GM12878 (cell line): ENCODE results near the gene ATP6V1F. TPM values are rescaled to one million over a fixed set of nuclear protein-coding genes. Genes with fewer than 3 reads are reported as not detected.

Experiments
- ATAC-seq: fragments of 200-7000 bp; cut with Tn5 transposase; 3 replicates; pipeline ENCODE4 v1.9.1; 2020; ENCODE audit warnings: mild to moderate bottlenecking, moderate library complexity
- BruUV-seq: library from RNA; stranded (reverse); fragments of 400-500 nt; replicated peaks from 2 replicates; lab custom pipeline; 2021; lab: Mats Ljungman, UMichigan
- CTCF ChIA-PET: fragments of 300-600 bp; sonication (Branson Sonifier 250); formaldehyde crosslinking; extraction: SDS; loops from one replicate; lab custom pipeline; 2021; ENCODE audit warnings: inconsistent platforms; lab: Yijun Ruan, JAX
- POLR2A ChIA-PET: fragments of 350-600 bp; formaldehyde crosslinking; extraction: SDS; loops from one replicate; lab custom pipeline; 2021; ENCODE audit warnings: inconsistent platforms; lab: Charles Lee
- RAD21 ChIA-PET: fragments of 300-600 bp; sonication (Branson Sonifier 250); formaldehyde crosslinking; loops from one replicate; lab custom pipeline; 2023; ENCODE audit warnings: antibody characterized with exemption; ENCODE audit not compliant: unreplicated experiment; lab: Charles Lee
- SMC1A ChIA-PET: fragments of 300-600 bp; sonication (Branson Sonifier 250); formaldehyde crosslinking; loops from one replicate; lab custom pipeline; 2023; ENCODE audit not compliant: unreplicated experiment, uncharacterized antibody; lab: Charles Lee
- DNase-seq: peaks from one replicate; pipeline ENCODE4 v3.0.0-alpha.2; 2011; ENCODE audit warnings: low read depth, low spot score
- FAIRE-seq: peaks from 3 replicates; lab custom pipeline; 2011; peaks lifted over from hg19 to GRCh38; lab: Jason Lieb, UNC
- H2AFZ ChIP-seq: 2 replicates; pipeline ENCODE4 v1.6.0; 2011; ENCODE audit warnings: low read depth, low read length, control low read depth; ENCODE audit not compliant: control insufficient read depth
- H3K27ac ChIP-seq: 2 replicates; pipeline ENCODE4 v1.5.1; 2011; ENCODE audit warnings: control low read depth; ENCODE audit not compliant: control insufficient read depth, insufficient read depth
- H3K27me3 ChIP-seq, 2 experiments: replicated peaks in 1 of 2; 2 replicates each; pipeline versions ENCODE4 v1.6.0 to v1.6.1; 2011; ENCODE audit warnings: low read length in 1 of 2; ENCODE audit not compliant: control insufficient read depth in 2 of 2, insufficient read depth in 2 of 2
- H3K36me3 ChIP-seq, 2 experiments: 2 replicates each; pipeline ENCODE4 v1.5.1; 2011; ENCODE audit warnings: low read length in 1 of 2; ENCODE audit not compliant: control insufficient read depth in 2 of 2, insufficient read depth in 2 of 2
- H3K4me1 ChIP-seq: 2 replicates; pipeline ENCODE4 v1.6.1; 2011; ENCODE audit warnings: mild to moderate bottlenecking, low read length, moderate library complexity, mixed read lengths; ENCODE audit not compliant: control insufficient read depth, insufficient read depth
- H3K4me2 ChIP-seq: 2 replicates; pipeline ENCODE4 v1.6.0; 2011; ENCODE audit warnings: control low read depth; ENCODE audit not compliant: control insufficient read depth, insufficient read depth
- H3K4me3 ChIP-seq: fragments of 200-600 bp; sonication (generic); 2 replicates; pipeline ENCODE4 v1.5.1; 2016
- H3K79me2 ChIP-seq: 2 replicates; pipeline ENCODE4 v1.6.0; 2011; ENCODE audit warnings: low read length; ENCODE audit not compliant: control insufficient read depth, insufficient read depth
- H3K9ac ChIP-seq: 2 replicates; pipeline ENCODE4 v1.8.0; 2011; ENCODE audit warnings: low read length, control low read depth, mixed read lengths; ENCODE audit not compliant: control insufficient read depth, insufficient read depth
- H3K9me3 ChIP-seq: replicated peaks from 3 replicates; pipeline ENCODE4 v1.5.1; 2011; ENCODE audit warnings: mild to moderate bottlenecking, low read length; ENCODE audit not compliant: control insufficient read depth, insufficient read depth
- H4K20me1 ChIP-seq: 2 replicates; pipeline ENCODE4 v1.6.0; 2011; ENCODE audit not compliant: control insufficient read depth, insufficient read depth
- BCLAF1 ChIP-seq: fragments of 450-650 bp; IDR thresholded peaks from 2 replicates; pipeline ENCODE4 v1.6.1; 2017; ENCODE audit warnings: antibody characterized with exemption, mild to moderate bottlenecking, moderate library complexity
- EGR1 ChIP-seq, 2 experiments: IDR thresholded peaks; 1 replicate in 1 of 2; 2 replicates in 1 of 2; pipeline ENCODE4 v1.6.1; 2011 to 2012; ENCODE audit warnings: low read depth in 2 of 2, low read length in 2 of 2, borderline replicate concordance in 1 of 2, mild to moderate bottlenecking in 1 of 2, moderate library complexity in 1 of 2
- IRF4 ChIP-seq: IDR thresholded peaks from 2 replicates; pipeline ENCODE4 v1.6.1; 2011; ENCODE audit warnings: low read depth, low read length
- KLF5 ChIP-seq: fragments of 450-650 bp; IDR thresholded peaks from 2 replicates; pipeline ENCODE4 v1.6.1; 2014; ENCODE audit warnings: mild to moderate bottlenecking; ENCODE audit not compliant: partially characterized antibody
- NR2F1 ChIP-seq: fragments of 450-650 bp; conservative IDR thresholded peaks from 2 replicates; pipeline ENCODE4 v1.6.1; 2017; ENCODE audit warnings: mild to moderate bottlenecking
- PML ChIP-seq: IDR thresholded peaks from 2 replicates; pipeline ENCODE4 v1.6.1; 2012; ENCODE audit warnings: low read length, inconsistent platforms
- RCOR1 ChIP-seq: conservative IDR thresholded peaks from 2 replicates; pipeline ENCODE4 v1.6.1; 2012; ENCODE audit warnings: low read depth, low read length, improper control_type of control experiment
- SMC3 ChIP-seq: IDR thresholded peaks from 2 replicates; pipeline ENCODE4 v1.6.1; 2011; ENCODE audit warnings: low read length, improper control_type of control experiment, borderline replicate concordance
- ZBTB40 ChIP-seq: fragments of 450-650 bp; IDR thresholded peaks from 2 replicates; pipeline ENCODE4 v1.6.1; 2016; ENCODE audit warnings: mild to moderate bottlenecking, moderate library complexity, borderline replicate concordance
- ZNF687 ChIP-seq: fragments of 450-650 bp; IDR thresholded peaks from 2 replicates; pipeline ENCODE4 v1.6.1; 2017; ENCODE audit warnings: mild to moderate bottlenecking, moderate library complexity
- WGBS: methylation state at CpG from one replicate; pipeline ENCODE4 v1.1.6; 2016; ENCODE audit warnings: low lambda C conversion rate; ENCODE audit not compliant: insufficient replicate concordance, insufficient coverage; ENCODE audit errors: missing lambda C conversion rate; 5-methylcytosine and 5-hydroxymethylcytosine counted together
- in situ Hi-C: fragments of 300-500 bp; cut with MboI; formaldehyde crosslinking; loops from 9 replicates; pipeline ENCODE4 v1.14.3; 2018; ENCODE audit warnings: mixed read lengths
- intact Hi-C: fragments of 100-400 bp; cut with micrococcal nuclease; formaldehyde crosslinking; loops from one replicate; pipeline ENCODE4 v1.14.2; 2022; ENCODE audit not compliant: unreplicated experiment
- polyA plus RNA-seq, 11 experiments: library from polyadenylated mRNA; depleted of rRNA in 4 of 11; unstranded in 6 of 11; stranded (reverse) in 5 of 11; fragments of >200 nt; fragmentation: Nextera tagmentation in 4 of 11; fragmentation: Illumina TruSeq in 1 of 11; extraction: Ambion mirVana in 4 of 11; extraction: Trizol in 1 of 11; gene quantifications; 1 replicate in 1 of 11; 2 replicates in 10 of 11; pipeline versions ENCODE4 v1.2.1 to v1.2.3, GENCODE V29; 2011 to 2016; ENCODE audit warnings: inconsistent platforms in 2 of 11, missing spikeins in 2 of 11, low read depth in 1 of 11
- total RNA-seq, 4 experiments: library from RNA; depleted of rRNA in 3 of 4; stranded (reverse); fragments of >200 nt in 3 of 4; fragmentation: Illumina TruSeq in 1 of 4; extraction: Trizol in 1 of 4; gene quantifications; 2 replicates each; pipeline versions ENCODE4 v1.2.1 to v1.2.3, GENCODE V29; 2013 to 2021

ATP6V1F gene
- total and polyA plus RNA-seq, 10 of the 15 experiments (the other 5 are each of a cell fraction or from before 2014, with no cell fraction given), result 111 to 343 (median 203) TPM

- Histone ChIP-seq H4K20me1 (no peaks in the 10 kb centered on the region), H3K36me3 (no peaks in the 10 kb centered on the region), H3K27me3 (no peaks in the 10 kb centered on the region), H2AFZ (peak overlapping the region; percentile 99), H3K4me1 (peaks cover 12% of the 10 kb centered on the region), H3K27ac (peak overlapping the region; percentile 74), H3K4me3 (peak overlapping the region; percentile 70), H3K4me2 (peak overlapping the region; percentile 81), H3K9ac (peak overlapping the region; percentile 74), H3K79me2 (no peaks in the 10 kb centered on the region), H3K9me3 (no peaks in the 10 kb centered on the region)
- POLR2A ChIA-PET, result interaction anchor here (1.0 to 1.5 kb wide), 4 partner anchors 9 to 212 kb away, joined by 4 to 8 read pairs (median 4); partner anchors contain the start of gene ATP6V1F
- WGBS, result 6% methylated on average over 19 of the region's 19 CpGs
- FAIRE-seq (peak; percentile 93), ATAC-seq (peak; percentile 95), DNase-seq (peak; percentile 48)
- intact Hi-C loops, result loop anchor here (1.0 to 10.0 kb wide), 6 partner anchors 21 to 457 kb away; partner anchors contain the start of genes ATP6V1F, CCDC136 and HILPDA
- no TSS peak for BruUV-seq
- RAD21 ChIA-PET, result interaction anchor here (0.6 to 2.3 kb wide), 30 partner anchors 14 to 486 kb away, joined by 3 to 19 read pairs (median 4); partner anchors contain the start of genes AHCYL2, ATP6V1F, CALU and HILPDA
- CTCF ChIA-PET, result interaction anchor here (0.6 to 2.5 kb wide), 49 partner anchors 9 to 1075 kb away, joined by 3 to 72 read pairs (median 4); partner anchors contain the start of genes ATP6V1F, CALU, METTL2B and STRIP2
- SMC1A ChIA-PET, result interaction anchor here (0.7 to 2.3 kb wide), 17 partner anchors 13 to 424 kb away, joined by 3 to 32 read pairs (median 4); partner anchors contain the start of gene ATP6V1F
- in situ Hi-C loops, result loop anchor here (5.0 kb wide), 1 partner anchor 272 kb away; no protein-coding TSS in a partner anchor
- TF ChIP-seq IRF4 (no peak), SMC3 (peak; percentile 78), EGR1 (IDR thresholded peaks at IDR 0.05; ENCODE audit: borderline replicate concordance in 1 of 2, low read depth in 2 of 2, low read length in 2 of 2) (no peak), ZNF687 (peak; percentile 34; the same call in 1 of the 2 replicates), ZBTB40 (peak; percentile 82), PML (no peak), BCLAF1 (no peak), RCOR1 (no peak), KLF5 (no peak), NR2F1 (peak; percentile 54)
Measured at GRCh38 chr7:128883622-128884448, 21.2 kb downstream of the ATP6V1F start.
